ENCODE measurements around the gene NKD1. TPM values are rescaled to one million over a fixed set of nuclear protein-coding genes. Genes with fewer than 3 reads are reported as not detected.

The NKD1 gene
- total and polyA plus RNA-seq, 2 donors (not counting 1 experiment from before 2014, with no cell fraction given), result 0.16 to 1.9 TPM

- Mint-ChIP-seq H3K4me1 (peaks cover 6% of the 10 kb centered on the region), H3K27ac (no peak overlapping the region), H3K4me3 (no peak overlapping the region), H3K27me3 (no peaks in the 10 kb centered on the region), H3K9me3 (ENCODE audit: insufficient read depth) (peaks cover 5% of the 10 kb centered on the region)
- intact Hi-C loops (cut with micrococcal nuclease), result no loop called here
- Histone ChIP-seq H3K4me2 (replicated peaks; ENCODE audit: low read depth, low read length, poor library complexity, severe bottlenecking) (no peak overlapping the region), H3K79me2 (ENCODE audit: control insufficient read depth, insufficient read depth, low read length) (no peaks in the 10 kb centered on the region), H3K9ac (ENCODE audit: low read length) (no peak overlapping the region), H4K20me1 (ENCODE audit: control insufficient read depth, insufficient read depth, low read length, poor library complexity, severe bottlenecking) (no peaks in the 10 kb centered on the region), H3K9me3 (ENCODE audit: control extremely low read depth in 1 of 3, control insufficient read depth in 2 of 3, insufficient read depth in 1 of 3, low read length in 2 of 3) (peaks cover 0 to 8% (median 0%) of the 10 kb centered on the region in 3 donors), H3K36me3 (replicated peaks in 1 of 2; ENCODE audit: control extremely low read depth in 1 of 2, control insufficient read depth in 1 of 2, extremely low read depth in 1 of 2, insufficient read depth in 2 of 2, low read length in 1 of 2) (no peaks in the 10 kb centered on the region), H2AFZ (ENCODE audit: insufficient read depth, low read depth, low read length, poor library complexity, severe bottlenecking) (no peak overlapping the region), H3K4me1 (ENCODE audit: control insufficient read depth in 2 of 2, insufficient read depth in 2 of 2, low read length in 2 of 2) (peaks cover 4 to 13% of the 10 kb centered on the region in 2 donors), H3K27me3 (replicated peaks in 1 of 4; ENCODE audit: control extremely low read depth in 1 of 4, control insufficient read depth in 3 of 4, insufficient read depth in 4 of 4, low read length in 3 of 4) (no peaks in the 10 kb centered on the region), H3K27ac (ENCODE audit: low read length in 2 of 2) (no peak overlapping the region), H3K4me3 (ENCODE audit: control extremely low read depth in 1 of 5, extremely low read depth in 1 of 5, insufficient read depth in 1 of 5, low read depth in 2 of 5, low read length in 4 of 5) (no peak overlapping the region)
- DNase-seq (no peak), ATAC-seq (ENCODE audit: low read depth) (no peak)
- ChIA-PET CTCF (no interaction called here), POLR2A (no interaction called here)
- no peak for TF ChIP-seq EZH2 (IDR thresholded peaks at IDR 0.05; ENCODE audit: borderline replicate concordance, insufficient read depth, low read depth, low read length, poor library complexity, severe bottlenecking)
- TF ChIP-seq CTCF (IDR thresholded peaks at IDR 0.05), result no peak
- WGBS (ENCODE audit: insufficient coverage), result 95% methylated on average over 3 of the region's 3 CpGs
Measured at GRCh38 chr16:50583211-50583610, 35.0 kb downstream of the NKD1 start.

- H3K27me3 Mint-ChIP-seq, result no peaks in the 10 kb centered on the region
- H3K9me3 Mint-ChIP-seq (ENCODE audit: insufficient read depth), result peaks cover 5% of the 10 kb centered on the region
- ATAC-seq (ENCODE audit: low read depth) (no peak), DNase-seq (peak; percentile 23)
- no peak overlapping the region for H3K9ac ChIP-seq (ENCODE audit: low read length)
- H3K36me3 ChIP-seq (replicated peaks in 1 of 2; ENCODE audit: control extremely low read depth in 1 of 2, control insufficient read depth in 1 of 2, extremely low read depth in 1 of 2, insufficient read depth in 2 of 2, low read length in 1 of 2), result no peaks in the 10 kb centered on the region
- H3K79me2 ChIP-seq (ENCODE audit: control insufficient read depth, insufficient read depth, low read length), result no peaks in the 10 kb centered on the region
- no CpG with 5 or more reads among the region's 6 CpGs for WGBS (ENCODE audit: insufficient coverage)
- H3K4me1 ChIP-seq (ENCODE audit: control insufficient read depth in 2 of 2, insufficient read depth in 2 of 2, low read length in 2 of 2), result peaks cover 8 to 20% of the 10 kb centered on the region in 2 donors
- no peaks in the 10 kb centered on the region for H4K20me1 ChIP-seq (ENCODE audit: control insufficient read depth, insufficient read depth, low read length, poor library complexity, severe bottlenecking)
- no peak overlapping the region for H3K4me3 Mint-ChIP-seq
- no peaks in the 10 kb centered on the region for H3K27me3 ChIP-seq (replicated peaks in 1 of 4; ENCODE audit: control extremely low read depth in 1 of 4, control insufficient read depth in 3 of 4, insufficient read depth in 4 of 4, low read length in 3 of 4)
- intact Hi-C loops (cut with micrococcal nuclease), result no loop called here
- ChIA-PET CTCF (interaction anchor here (1.1 kb wide), 1 partner anchor 81 kb away, joined by 3 read pairs; no protein-coding TSS in a partner anchor), POLR2A (no interaction called here)
- no peak overlapping the region for H3K27ac ChIP-seq (ENCODE audit: low read length in 2 of 2)
- H3K4me1 Mint-ChIP-seq, result peaks cover 9% of the 10 kb centered on the region
- no peak overlapping the region for H3K4me3 ChIP-seq (ENCODE audit: control extremely low read depth in 1 of 5, extremely low read depth in 1 of 5, insufficient read depth in 1 of 5, low read depth in 2 of 5, low read length in 4 of 5)
- peaks cover 0 to 8% (median 0%) of the 10 kb centered on the region in 3 donors for H3K9me3 ChIP-seq (ENCODE audit: control extremely low read depth in 1 of 3, control insufficient read depth in 2 of 3, insufficient read depth in 1 of 3, low read length in 2 of 3)
- H3K4me2 ChIP-seq (replicated peaks; ENCODE audit: low read depth, low read length, poor library complexity, severe bottlenecking), result no peak overlapping the region
- H2AFZ ChIP-seq (ENCODE audit: insufficient read depth, low read depth, low read length, poor library complexity, severe bottlenecking), result no peak overlapping the region
- TF ChIP-seq CTCF (IDR thresholded peaks at IDR 0.05) (no peak), EZH2 (IDR thresholded peaks at IDR 0.05; ENCODE audit: borderline replicate concordance, insufficient read depth, low read depth, low read length, poor library complexity, severe bottlenecking) (no peak)
- no peak overlapping the region for H3K27ac Mint-ChIP-seq
Measured at GRCh38 chr16:50584033-50584722, 36.0 kb downstream of the NKD1 start.
